ENCODE results near the gene IGDCC3.
"Not testable (repeated sequence)": the region's sequence is repeated elsewhere in the genome, so short reads cannot be mapped to it uniquely, and the experiment has no call there.

DNA sequence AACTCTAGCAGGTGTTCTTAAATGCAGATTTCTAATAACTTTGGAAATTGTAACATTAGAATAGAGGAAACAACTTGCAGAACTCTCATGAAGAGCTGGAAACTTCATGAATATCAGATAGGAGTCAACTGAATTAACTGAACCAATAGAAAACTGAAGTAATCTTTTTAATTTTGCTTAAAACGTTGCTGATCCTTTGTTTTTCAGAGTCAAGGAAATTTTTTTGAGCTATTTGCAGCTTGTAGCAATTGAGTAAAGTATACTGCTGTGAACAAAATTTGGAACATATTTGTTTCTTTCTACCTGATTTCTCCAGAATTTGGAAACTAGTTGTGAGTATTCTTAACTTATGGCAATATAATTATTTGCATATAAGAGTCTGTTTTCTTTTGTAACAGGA lies 25.8 kb downstream of the IGDCC3 start:
- TF ChIP-seq EZH2 (IDR thresholded peaks at IDR 0.05; ENCODE audit: insufficient read depth, poor library complexity, severe bottlenecking); EZH2phosphoT487 (IDR thresholded peaks at IDR 0.05; ENCODE audit: insufficient read depth, low read depth): not testable (repeated sequence)
